ENCODE measurements around the gene FHAD1. TPM values are rescaled to one million over a fixed set of nuclear protein-coding genes. Genes with fewer than 3 reads are reported as not detected.
A peak's percentile ranks its signal among the peaks of the same experiment; 100 is the strongest.

FHAD1 gene
- total RNA-seq, 4 donors from 2014 or later: 0.95 to 1.7 TPM; not detected in 2

- Histone ChIP-seq H3K4me1 (peaks cover 0 to 47% (median 2%) of the 10 kb centered on the region in 4 donors), H3K4me3 (no peak overlapping the region), H3K27me3 (no peaks in the 10 kb centered on the region), H3K27ac (no peak overlapping the region), H3K36me3 (no peaks in the 10 kb centered on the region), H3K9me3 (no peaks in the 10 kb centered on the region)
- no peak for DNase-seq
- TF ChIP-seq POLR2A (IDR thresholded peaks at IDR 0.05) (no peak), CTCF (IDR thresholded peaks at IDR 0.05) (no peak)
Measured at GRCh38 chr1:15348648-15349047, 101.6 kb downstream of the FHAD1 start.

- Histone ChIP-seq H3K4me3 (no peak overlapping the region), H3K9me3 (no peaks in the 10 kb centered on the region), H3K27ac (peak overlapping the region in 2 of 4 donors; percentile 81), H3K36me3 (no peaks in the 10 kb centered on the region), H3K4me1 (peaks cover 0 to 47% (median 2%) of the 10 kb centered on the region in 4 donors), H3K27me3 (no peaks in the 10 kb centered on the region)
- TF ChIP-seq CTCF (IDR thresholded peaks at IDR 0.05): no peak
- TF ChIP-seq POLR2A (IDR thresholded peaks at IDR 0.05): no peak
- DNase-seq: no peak
Measured at GRCh38 chr1:15349133-15349532, 102.1 kb downstream of the FHAD1 start.

GRCh38 chr1:15350151-15350550 lies 103.1 kb downstream of the FHAD1 start:
- peak overlapping the region in 3 of 4 donors; percentile 67 to 81 (median 81) for H3K27ac ChIP-seq
- no peak overlapping the region for H3K4me3 ChIP-seq
- TF ChIP-seq CTCF (IDR thresholded peaks at IDR 0.05): no peak
- no peak for TF ChIP-seq POLR2A (IDR thresholded peaks at IDR 0.05)
- H3K36me3 ChIP-seq: no peaks in the 10 kb centered on the region
- H3K27me3 ChIP-seq: no peaks in the 10 kb centered on the region
- no peaks in the 10 kb centered on the region for H3K9me3 ChIP-seq
- DNase-seq: no peak
- H3K4me1 ChIP-seq: peaks cover 0 to 51% (median 2%) of the 10 kb centered on the region in 4 donors

- peak overlapping the region in 3 of 4 donors; percentile 67 to 81 (median 81) for H3K27ac ChIP-seq
- no peaks in the 10 kb centered on the region for H3K9me3 ChIP-seq
- peak in 2 of 3 donors; percentile 82 to 85 for DNase-seq
- no peaks in the 10 kb centered on the region for H3K27me3 ChIP-seq
- H3K4me1 ChIP-seq: peaks cover 0 to 46% (median 2%) of the 10 kb centered on the region in 4 donors
- H3K4me3 ChIP-seq: no peak overlapping the region
- TF ChIP-seq CTCF (IDR thresholded peaks at IDR 0.05) (no peak), POLR2A (IDR thresholded peaks at IDR 0.05) (no peak)
- H3K36me3 ChIP-seq: no peaks in the 10 kb centered on the region
Measured at GRCh38 chr1:15350551-15351200, 103.7 kb downstream of the FHAD1 start.

- Histone ChIP-seq H3K27ac (peak overlapping the region in 3 of 4 donors; percentile 67 to 81 (median 81)), H3K36me3 (no peaks in the 10 kb centered on the region), H3K4me3 (no peak overlapping the region), H3K27me3 (no peaks in the 10 kb centered on the region), H3K9me3 (no peaks in the 10 kb centered on the region), H3K4me1 (peaks cover 0 to 42% (median 2%) of the 10 kb centered on the region in 4 donors)
- no peak for TF ChIP-seq CTCF (IDR thresholded peaks at IDR 0.05)
- TF ChIP-seq POLR2A (IDR thresholded peaks at IDR 0.05): no peak
- DNase-seq: no peak
Measured at GRCh38 chr1:15351310-15351709, 104.3 kb downstream of the FHAD1 start.

Data from Peyer's patch (tissue), 4 donors.